CD4-positive, alpha-beta T cell (primary cell): ENCODE data around the gene FMNL2. TPM values are rescaled to one million over a fixed set of nuclear protein-coding genes. Genes with fewer than 3 reads are reported as not detected.

Experiments used
- ATAC-seq: fragments of 200-7000 bp; cut with Tn5 transposase; one replicate; pipeline ENCODE4 v1.10.0; 2022; ENCODE audit warnings: mild to moderate bottlenecking; ENCODE audit not compliant: poor library complexity
- CTCF ChIA-PET: fragments of 350-600 bp; sonication (Branson Sonifier 250); formaldehyde crosslinking; loops from one replicate; lab custom pipeline; 2021; ENCODE audit warnings: antibody characterized with exemption, inconsistent platforms; lab: Charles Lee
- POLR2A ChIA-PET: fragments of 350-600 bp; sonication (Branson Sonifier 250); formaldehyde crosslinking; loops from one replicate; lab custom pipeline; 2021; ENCODE audit warnings: antibody characterized with exemption, inconsistent platforms; lab: Charles Lee
- DNase-seq, 14 experiments: peaks; one replicate each; pipeline ENCODE4 v3.0.0-alpha.2; 2013 to 2020; ENCODE audit warnings: mixed read lengths in 2 of 14
- H3K27ac ChIP-seq, 2 donors: one replicate each; pipeline versions ENCODE4 v1.5.1 to v1.7.0; 2013; ENCODE audit warnings: low read length in 2 of 2, low read depth in 1 of 2, mild to moderate bottlenecking in 1 of 2
- H3K27me3 ChIP-seq, 2 experiments: 1 replicate in 1 of 2; 2 replicates in 1 of 2; pipeline versions ENCODE4 v1.6.1 to v1.7.0; 2013; ENCODE audit warnings: low read length in 2 of 2, control low read depth in 1 of 2, mild to moderate bottlenecking in 1 of 2, moderate library complexity in 1 of 2; ENCODE audit not compliant: insufficient read depth in 2 of 2, control insufficient read depth in 1 of 2
- H3K36me3 ChIP-seq: one replicate; pipeline ENCODE4 v1.6.1; 2013; ENCODE audit warnings: low read length, control low read depth; ENCODE audit not compliant: insufficient read depth
- H3K4me1 ChIP-seq: one replicate; pipeline ENCODE4 v1.6.1; 2013; ENCODE audit warnings: low read length, control low read depth; ENCODE audit not compliant: insufficient read depth
- H3K4me3 ChIP-seq: one replicate; pipeline ENCODE4 v1.5.1; 2013; ENCODE audit warnings: mild to moderate bottlenecking, low read length, moderate library complexity
- H3K9me3 ChIP-seq, 2 experiments: 1 replicate in 1 of 2; 2 replicates in 1 of 2; pipeline versions ENCODE4 v1.6.1 to v1.7.0; 2013; ENCODE audit warnings: low read length in 2 of 2, mild to moderate bottlenecking in 2 of 2, control low read depth in 1 of 2, moderate library complexity in 1 of 2; ENCODE audit not compliant: control insufficient read depth in 1 of 2, insufficient read depth in 1 of 2
- H3K27ac Mint-ChIP-seq: one replicate; pipeline ENCODE4 v1.8.0; 2020; ENCODE audit warnings: mixed read lengths
- H3K27me3 Mint-ChIP-seq: one replicate; pipeline ENCODE4 v1.8.0; 2021; ENCODE audit warnings: mixed read lengths
- H3K36me3 Mint-ChIP-seq: one replicate; pipeline ENCODE4 v1.8.0; 2021; ENCODE audit warnings: low read depth, mixed read lengths
- H3K4me1 Mint-ChIP-seq: one replicate; pipeline ENCODE4 v1.8.0; 2021; ENCODE audit warnings: low read depth, mixed read lengths
- H3K4me3 Mint-ChIP-seq: one replicate; pipeline ENCODE4 v1.8.0; 2020; ENCODE audit warnings: mild to moderate bottlenecking, mixed read lengths
- H3K9me3 Mint-ChIP-seq: one replicate; pipeline ENCODE4 v1.8.0; 2020; ENCODE audit warnings: mixed read lengths
- CTCF ChIP-seq: fragments of 200-600 bp; IDR thresholded peaks from one replicate; pipeline ENCODE4 v1.8.0; 2022; ENCODE audit warnings: antibody characterized with exemption, mild to moderate bottlenecking
- intact Hi-C, 2 experiments: fragments of 100-400 bp; cut with DNase I in 1 of 2; cut with micrococcal nuclease in 1 of 2; formaldehyde crosslinking; loops; one replicate each; pipeline versions ENCODE4 v1.15.1 to v1.9.0; 2023 to 2025; cut with DNase I, micrococcal nuclease
- total RNA-seq, 174 experiments: library from RNA in 2 of 174; stranded (reverse) in 2 of 174; gene quantifications; one replicate each; pipeline ENCODE4 v1.2.3 and lab custom pipeline; 2021 to 2026

The FMNL2 gene
- total RNA-seq, 2 experiments from 2014 or later: 0.30 to 0.31 TPM

GRCh38 chr2:152431370-152432098, 96.6 kb downstream of the FMNL2 start:
- Histone ChIP-seq H3K4me3 (no peak overlapping the region), H3K36me3 (no peaks in the 10 kb centered on the region), H3K27ac (no peak overlapping the region), H3K4me1 (no peaks in the 10 kb centered on the region), H3K27me3 (no peaks in the 10 kb centered on the region), H3K9me3 (no peaks in the 10 kb centered on the region)
- intact Hi-C loops: no loop called here
- Mint-ChIP-seq H3K27me3 (peaks cover 4% of the 10 kb centered on the region), H3K9me3 (no peaks in the 10 kb centered on the region), H3K4me1 (no peaks in the 10 kb centered on the region), H3K36me3 (no peaks in the 10 kb centered on the region), H3K27ac (no peak overlapping the region), H3K4me3 (no peak overlapping the region)
- CTCF ChIA-PET: no interaction called here
- no peak for TF ChIP-seq CTCF
- DNase-seq (no peak), ATAC-seq (no peak)
- POLR2A ChIA-PET: no interaction called here

GRCh38 chr2:152432206-152432653, 97.3 kb downstream of the FMNL2 start:
- Mint-ChIP-seq H3K27ac (no peak overlapping the region), H3K4me3 (no peak overlapping the region), H3K36me3 (no peaks in the 10 kb centered on the region), H3K4me1 (no peaks in the 10 kb centered on the region), H3K9me3 (no peaks in the 10 kb centered on the region), H3K27me3 (peaks cover 4% of the 10 kb centered on the region)
- no peaks in the 10 kb centered on the region for H3K27me3 ChIP-seq
- H3K36me3 ChIP-seq: no peaks in the 10 kb centered on the region
- H3K27ac ChIP-seq: no peak overlapping the region
- intact Hi-C loops: no loop called here
- no peaks in the 10 kb centered on the region for H3K4me1 ChIP-seq
- H3K9me3 ChIP-seq: no peaks in the 10 kb centered on the region
- H3K4me3 ChIP-seq: no peak overlapping the region
- ChIA-PET CTCF (no interaction called here), POLR2A (no interaction called here)
- DNase-seq: peak in 3 of 14 experiments; percentile 15 to 53 (median 45)
- ATAC-seq: no peak
- no peak for TF ChIP-seq CTCF

- Mint-ChIP-seq H3K36me3 (no peaks in the 10 kb centered on the region), H3K4me1 (no peaks in the 10 kb centered on the region), H3K4me3 (no peak overlapping the region), H3K27ac (no peak overlapping the region), H3K27me3 (peaks cover 9% of the 10 kb centered on the region), H3K9me3 (no peaks in the 10 kb centered on the region)
- POLR2A ChIA-PET: no interaction called here
- Histone ChIP-seq H3K4me3 (no peak overlapping the region), H3K36me3 (no peaks in the 10 kb centered on the region), H3K4me1 (no peaks in the 10 kb centered on the region), H3K27ac (no peak overlapping the region), H3K27me3 (no peaks in the 10 kb centered on the region), H3K9me3 (no peaks in the 10 kb centered on the region)
- intact Hi-C loops: no loop called here
- CTCF ChIA-PET: no interaction called here
- no peak for TF ChIP-seq CTCF
- ATAC-seq: no peak
- no peak for DNase-seq
Observed at GRCh38 chr2:152432765-152433164, 97.8 kb downstream of the FMNL2 start.
